Measurements from ENCODE around the gene CBX1. TPM values are rescaled to one million over a fixed set of nuclear protein-coding genes. Genes with fewer than 3 reads are reported as not detected.
A peak's percentile ranks its signal among the peaks of the same experiment; 100 is the strongest.

Gene CBX1
- total and polyA plus RNA-seq, 2 of the 13 experiments (the other 11 are each of a cell fraction or from before 2014, with no cell fraction given), result 17.8 to 108 TPM

GRCh38 chr17:48047741-48048383 is 53.4 kb downstream of the CBX1 start, which contains the start of gene NFE2L1 (continued):
- peak; percentile 58 for TF ChIP-seq TAF1 (CRISPR knock-in tag; IDR thresholded peaks at IDR 0.05)
- TF ChIP-seq ZBTB7B (CRISPR knock-in tag; IDR thresholded peaks at IDR 0.05), result peak; percentile 6; the same call in 1 of the 2 replicates
- TF ChIP-seq ZNF816 (CRISPR knock-in tag; IDR thresholded peaks at IDR 0.05; ENCODE audit: borderline replicate concordance), result no peak; the same call in 1 of the 2 replicates
- TF ChIP-seq ZNF275 (CRISPR knock-in tag; IDR thresholded peaks at IDR 0.05; ENCODE audit: borderline replicate concordance), result peak; percentile 98; the same call in 1 of the 2 replicates
- no peak for TF ChIP-seq ZBTB14 (CRISPR knock-in tag; IDR thresholded peaks at IDR 0.05)
- peak; percentile 73; the same call in 1 of the 2 replicates for TF ChIP-seq NCOA1 (CRISPR knock-in tag; IDR thresholded peaks at IDR 0.05)
- TF ChIP-seq RELA (CRISPR knock-in tag; IDR thresholded peaks at IDR 0.05), result no peak; the same call in 1 of the 2 replicates
- TF ChIP-seq ERF (CRISPR knock-in tag; IDR thresholded peaks at IDR 0.05), result no peak; the same call in 1 of the 2 replicates
- peak; percentile 52; the same call in 1 of the 2 replicates for TF ChIP-seq RFX5 (IDR thresholded peaks at IDR 0.05; ENCODE audit: low read depth, low read length)
- no peak for TF ChIP-seq ZNF614 (CRISPR knock-in tag; IDR thresholded peaks at IDR 0.05; ENCODE audit: borderline replicate concordance)
- no peak for TF ChIP-seq ZC3H13 (CRISPR knock-in tag; IDR thresholded peaks at IDR 0.05)
- peak; percentile 23 for TF ChIP-seq SPEN (CRISPR knock-in tag; IDR thresholded peaks at IDR 0.05; ENCODE audit: low read depth)
- no peak for TF ChIP-seq ATRX (CRISPR knock-in tag; IDR thresholded peaks at IDR 0.05; ENCODE audit: borderline replicate concordance)
- peak; percentile 90 for TF ChIP-seq DNMT3B (CRISPR knock-in tag; conservative IDR thresholded peaks at IDR 0.05)
- peak; percentile 79; the same call in 1 of the 2 replicates for TF ChIP-seq HINFP (CRISPR knock-in tag; IDR thresholded peaks at IDR 0.05; ENCODE audit: low read depth)
- peak; percentile 53; the same call in 1 of the 2 replicates for TF ChIP-seq ZFP36L1 (CRISPR knock-in tag; IDR thresholded peaks at IDR 0.05)
- TF ChIP-seq ZNF75D (CRISPR knock-in tag; IDR thresholded peaks at IDR 0.05; ENCODE audit: borderline replicate concordance), result no peak
- TF ChIP-seq ZNF432 (CRISPR knock-in tag; IDR thresholded peaks at IDR 0.05; ENCODE audit: borderline replicate concordance), result no peak
- TF ChIP-seq DRAP1 (CRISPR knock-in tag; IDR thresholded peaks at IDR 0.05), result peak; percentile 80
- TF ChIP-seq PBX3 (CRISPR knock-in tag; IDR thresholded peaks at IDR 0.05; ENCODE audit: borderline replicate concordance), result peak; percentile 92; the same call in 1 of the 2 replicates
- TF ChIP-seq HES4 (CRISPR knock-in tag; IDR thresholded peaks at IDR 0.05; ENCODE audit: borderline replicate concordance), result peak; percentile 95
- TF ChIP-seq SP2 (CRISPR knock-in tag; IDR thresholded peaks at IDR 0.05), result peak; percentile 99
- TF ChIP-seq ZNF546 (CRISPR knock-in tag; conservative IDR thresholded peaks at IDR 0.05), result peak; percentile 80; the same call in 1 of the 2 replicates
